GM12878 (cell line): ENCODE results near the gene POU2F3. TPM values are rescaled to one million over a fixed set of nuclear protein-coding genes. Genes with fewer than 3 reads are reported as not detected.

Experiments used
- BRCA1 ChIP-seq: IDR thresholded peaks from 2 replicates; pipeline ENCODE4 v1.6.1; 2011; ENCODE audit warnings: low read depth, low read length, improper control_type of control experiment
- CBX3 ChIP-seq: fragments of 200-600 bp; sonication (generic); IDR thresholded peaks from 2 replicates; pipeline ENCODE4 v1.6.1; 2016; ENCODE audit warnings: low read depth, borderline replicate concordance
- CHD1 ChIP-seq: IDR thresholded peaks from 2 replicates; pipeline ENCODE4 v1.6.1; 2012; ENCODE audit warnings: low read depth, low read length, improper control_type of control experiment
- EP300 ChIP-seq, 2 experiments: fragments of 150-350 bp in 1 of 2; IDR thresholded peaks; 2 replicates each; pipeline ENCODE4 v1.6.1; 2011 to 2012; ENCODE audit warnings: low read depth in 2 of 2, low read length in 2 of 2, borderline replicate concordance in 1 of 2, improper control_type of control experiment in 1 of 2, inconsistent platforms in 1 of 2; ENCODE audit not compliant: control insufficient read depth in 1 of 2
- ETV6 ChIP-seq, 2 experiments: fragments of 450-650 bp in 1 of 2; IDR thresholded peaks in 1 of 2; conservative IDR thresholded peaks in 1 of 2; 2 replicates each; pipeline ENCODE4 v1.6.1; 2014; ENCODE audit warnings: antibody characterized with exemption in 1 of 2, borderline replicate concordance in 1 of 2, low read depth in 1 of 2, mild to moderate bottlenecking in 1 of 2, moderate library complexity in 1 of 2
- LARP7 ChIP-seq: fragments of 450-650 bp; IDR thresholded peaks from 2 replicates; pipeline ENCODE4 v1.6.1; 2017; ENCODE audit warnings: mild to moderate bottlenecking
- MYB ChIP-seq: fragments of 150-350 bp; IDR thresholded peaks from 2 replicates; pipeline ENCODE4 v1.6.1; 2014; ENCODE audit warnings: mild to moderate bottlenecking, low read depth, low read length, borderline replicate concordance
- NR2C2 ChIP-seq: IDR thresholded peaks from 2 replicates; pipeline ENCODE4 v1.6.1; 2011; ENCODE audit warnings: borderline replicate concordance, low read depth; ENCODE audit not compliant: control insufficient read depth, insufficient read length
- PAX8 ChIP-seq: fragments of 450-650 bp; IDR thresholded peaks from 2 replicates; pipeline ENCODE4 v1.6.1; 2017; ENCODE audit warnings: mild to moderate bottlenecking, moderate library complexity
- POU2F2 ChIP-seq: IDR thresholded peaks from 3 replicates; pipeline ENCODE4 v1.6.1; 2011; ENCODE audit warnings: low read depth, mild to moderate bottlenecking, low read length, borderline replicate concordance
- RB1 ChIP-seq: fragments of 450-650 bp; formaldehyde crosslinking; IDR thresholded peaks from 2 replicates; pipeline ENCODE4 v1.6.1; 2017; ENCODE audit warnings: mild to moderate bottlenecking, borderline replicate concordance
- SMC3 ChIP-seq: IDR thresholded peaks from 2 replicates; pipeline ENCODE4 v1.6.1; 2011; ENCODE audit warnings: low read length, improper control_type of control experiment, borderline replicate concordance
- TCF3 ChIP-seq: IDR thresholded peaks from 2 replicates; pipeline ENCODE4 v1.6.1; 2012; ENCODE audit warnings: low read depth, mild to moderate bottlenecking, low read length, borderline replicate concordance; ENCODE audit not compliant: insufficient read depth
- ZNF274 ChIP-seq: IDR thresholded peaks from one replicate; pipeline ENCODE4 v1.8.0; 2011; ENCODE audit not compliant: insufficient read length, insufficient read depth
- ZZZ3 ChIP-seq: IDR thresholded peaks from 2 replicates; pipeline ENCODE4 v1.6.1; 2011; ENCODE audit warnings: low read depth; ENCODE audit not compliant: control insufficient read depth, insufficient read length
- polyA plus RNA-seq, 11 experiments: library from polyadenylated mRNA; depleted of rRNA in 4 of 11; unstranded in 6 of 11; stranded (reverse) in 5 of 11; fragments of >200 nt; fragmentation: Nextera tagmentation in 4 of 11; fragmentation: Illumina TruSeq in 1 of 11; extraction: Ambion mirVana in 4 of 11; extraction: Trizol in 1 of 11; gene quantifications; 1 replicate in 1 of 11; 2 replicates in 10 of 11; pipeline versions ENCODE4 v1.2.1 to v1.2.3, GENCODE V29; 2011 to 2016; ENCODE audit warnings: inconsistent platforms in 2 of 11, missing spikeins in 2 of 11, low read depth in 1 of 11
- total RNA-seq, 4 experiments: library from RNA; depleted of rRNA in 3 of 4; stranded (reverse); fragments of >200 nt in 3 of 4; fragmentation: Illumina TruSeq in 1 of 4; extraction: Trizol in 1 of 4; gene quantifications; 2 replicates each; pipeline versions ENCODE4 v1.2.1 to v1.2.3, GENCODE V29; 2013 to 2021
- TF ChIP-seq, protein P1 (sequence below): fragments of 450-650 bp; IDR thresholded peaks from 2 replicates; pipeline ENCODE4 v1.6.1; 2017; ENCODE audit warnings: mild to moderate bottlenecking, moderate library complexity
- TF ChIP-seq, protein P2 (sequence below): fragments of 450-650 bp; IDR thresholded peaks from 2 replicates; pipeline ENCODE4 v1.6.1; 2018; ENCODE audit warnings: borderline replicate concordance, mild to moderate bottlenecking; ENCODE audit not compliant: partially characterized antibody
- TF ChIP-seq, protein P3 (sequence below): fragments of 450-650 bp; IDR thresholded peaks from 2 replicates; pipeline ENCODE4 v1.6.1; 2017; ENCODE audit warnings: borderline replicate concordance
- TF ChIP-seq, protein P4 (sequence below): IDR thresholded peaks from 2 replicates; pipeline ENCODE4 v1.6.1; 2011; ENCODE audit warnings: borderline replicate concordance, low read depth, mild to moderate bottlenecking, moderate library complexity, low read length; ENCODE audit not compliant: insufficient read depth, poor library complexity, severe bottlenecking

Gene POU2F3
- total and polyA plus RNA-seq, 10 of the 15 experiments (the other 5 are each of a cell fraction or from before 2014, with no cell fraction given): 0.09 to 4.4 (median 0.33) TPM

DNA sequence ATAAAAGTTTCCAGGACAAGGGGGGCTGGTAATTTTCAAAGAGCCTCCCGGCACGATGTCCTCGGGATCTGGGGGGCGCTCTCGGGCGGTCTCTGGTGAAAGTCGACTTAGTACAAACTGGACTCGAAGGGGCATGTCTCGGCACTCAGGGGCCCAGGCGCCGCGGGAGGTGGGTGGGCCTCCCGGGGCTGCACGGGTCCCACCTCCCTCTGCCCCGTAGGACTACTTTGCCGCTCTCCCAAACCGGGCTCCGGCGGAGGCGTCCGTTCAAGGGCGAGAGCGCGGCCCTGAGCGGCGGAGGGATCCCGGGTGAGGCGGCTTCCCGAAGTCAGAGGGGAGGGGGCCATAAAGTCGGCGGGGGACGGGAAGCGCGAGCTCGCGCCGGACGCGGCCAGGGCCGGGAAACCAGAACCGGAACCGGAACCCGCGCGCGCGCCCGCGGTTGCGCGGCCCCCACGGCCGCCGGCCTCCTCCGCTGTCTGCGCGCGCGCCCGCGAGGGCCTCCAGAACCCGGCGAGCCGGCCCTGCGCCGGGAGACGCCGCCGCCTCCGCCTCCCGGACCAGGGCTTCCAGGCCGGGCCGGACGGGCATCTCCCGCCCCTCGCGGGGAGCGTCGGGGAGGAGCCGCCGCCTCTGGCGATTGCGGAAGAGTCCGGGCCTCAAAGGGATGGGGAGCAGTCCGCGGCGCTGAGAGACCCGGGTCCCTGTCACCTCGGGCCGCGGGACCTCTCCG, 96.1 kb downstream of the POU2F3 start, which contains the start of gene ARHGEF12 (continued):
- TF ChIP-seq, protein P1, sequence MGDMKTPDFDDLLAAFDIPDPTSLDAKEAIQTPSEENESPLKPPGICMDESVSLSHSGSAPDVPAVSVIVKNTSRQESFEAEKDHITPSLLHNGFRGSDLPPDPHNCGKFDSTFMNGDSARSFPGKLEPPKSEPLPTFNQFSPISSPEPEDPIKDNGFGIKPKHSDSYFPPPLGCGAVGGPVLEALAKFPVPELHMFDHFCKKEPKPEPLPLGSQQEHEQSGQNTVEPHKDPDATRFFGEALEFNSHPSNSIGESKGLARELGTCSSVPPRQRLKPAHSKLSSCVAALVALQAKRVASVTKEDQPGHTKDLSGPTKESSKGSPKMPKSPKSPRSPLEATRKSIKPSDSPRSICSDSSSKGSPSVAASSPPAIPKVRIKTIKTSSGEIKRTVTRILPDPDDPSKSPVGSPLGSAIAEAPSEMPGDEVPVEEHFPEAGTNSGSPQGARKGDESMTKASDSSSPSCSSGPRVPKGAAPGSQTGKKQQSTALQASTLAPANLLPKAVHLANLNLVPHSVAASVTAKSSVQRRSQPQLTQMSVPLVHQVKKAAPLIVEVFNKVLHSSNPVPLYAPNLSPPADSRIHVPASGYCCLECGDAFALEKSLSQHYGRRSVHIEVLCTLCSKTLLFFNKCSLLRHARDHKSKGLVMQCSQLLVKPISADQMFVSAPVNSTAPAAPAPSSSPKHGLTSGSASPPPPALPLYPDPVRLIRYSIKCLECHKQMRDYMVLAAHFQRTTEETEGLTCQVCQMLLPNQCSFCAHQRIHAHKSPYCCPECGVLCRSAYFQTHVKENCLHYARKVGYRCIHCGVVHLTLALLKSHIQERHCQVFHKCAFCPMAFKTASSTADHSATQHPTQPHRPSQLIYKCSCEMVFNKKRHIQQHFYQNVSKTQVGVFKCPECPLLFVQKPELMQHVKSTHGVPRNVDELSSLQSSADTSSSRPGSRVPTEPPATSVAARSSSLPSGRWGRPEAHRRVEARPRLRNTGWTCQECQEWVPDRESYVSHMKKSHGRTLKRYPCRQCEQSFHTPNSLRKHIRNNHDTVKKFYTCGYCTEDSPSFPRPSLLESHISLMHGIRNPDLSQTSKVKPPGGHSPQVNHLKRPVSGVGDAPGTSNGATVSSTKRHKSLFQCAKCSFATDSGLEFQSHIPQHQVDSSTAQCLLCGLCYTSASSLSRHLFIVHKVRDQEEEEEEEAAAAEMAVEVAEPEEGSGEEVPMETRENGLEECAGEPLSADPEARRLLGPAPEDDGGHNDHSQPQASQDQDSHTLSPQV: no peak
- TF ChIP-seq CHD1: peak; percentile 64; the same call in 1 of the 2 replicates
- TF ChIP-seq POU2F2: no peak
- no peak for TF ChIP-seq ZNF274
- peak; percentile 86 for TF ChIP-seq LARP7
- TF ChIP-seq MYB: no peak
- no peak; the same call in 1 of the 2 replicates for TF ChIP-seq SMC3
- TF ChIP-seq ETV6 (conservative IDR thresholded peaks at IDR 0.05 in 1 of 2, IDR thresholded peaks at IDR 0.05 in 1 of 2; ENCODE audit: borderline replicate concordance in 1 of 2, low read depth in 1 of 2): peak in 1 of 2 experiments; percentile 90; a peak in 2 of 4 replicates
- TF ChIP-seq, protein P2, sequence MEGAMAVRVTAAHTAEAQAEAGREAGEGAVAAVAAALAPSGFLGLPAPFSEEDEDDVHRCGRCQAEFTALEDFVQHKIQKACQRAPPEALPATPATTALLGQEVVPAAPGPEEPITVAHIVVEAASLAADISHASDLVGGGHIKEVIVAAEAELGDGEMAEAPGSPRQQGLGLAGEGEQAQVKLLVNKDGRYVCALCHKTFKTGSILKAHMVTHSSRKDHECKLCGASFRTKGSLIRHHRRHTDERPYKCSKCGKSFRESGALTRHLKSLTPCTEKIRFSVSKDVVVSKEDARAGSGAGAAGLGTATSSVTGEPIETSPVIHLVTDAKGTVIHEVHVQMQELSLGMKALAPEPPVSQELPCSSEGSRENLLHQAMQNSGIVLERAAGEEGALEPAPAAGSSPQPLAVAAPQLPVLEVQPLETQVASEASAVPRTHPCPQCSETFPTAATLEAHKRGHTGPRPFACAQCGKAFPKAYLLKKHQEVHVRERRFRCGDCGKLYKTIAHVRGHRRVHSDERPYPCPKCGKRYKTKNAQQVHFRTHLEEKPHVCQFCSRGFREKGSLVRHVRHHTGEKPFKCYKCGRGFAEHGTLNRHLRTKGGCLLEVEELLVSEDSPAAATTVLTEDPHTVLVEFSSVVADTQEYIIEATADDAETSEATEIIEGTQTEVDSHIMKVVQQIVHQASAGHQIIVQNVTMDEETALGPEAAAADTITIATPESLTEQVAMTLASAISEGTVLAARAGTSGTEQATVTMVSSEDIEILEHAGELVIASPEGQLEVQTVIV: no peak
- TF ChIP-seq, protein P3, sequence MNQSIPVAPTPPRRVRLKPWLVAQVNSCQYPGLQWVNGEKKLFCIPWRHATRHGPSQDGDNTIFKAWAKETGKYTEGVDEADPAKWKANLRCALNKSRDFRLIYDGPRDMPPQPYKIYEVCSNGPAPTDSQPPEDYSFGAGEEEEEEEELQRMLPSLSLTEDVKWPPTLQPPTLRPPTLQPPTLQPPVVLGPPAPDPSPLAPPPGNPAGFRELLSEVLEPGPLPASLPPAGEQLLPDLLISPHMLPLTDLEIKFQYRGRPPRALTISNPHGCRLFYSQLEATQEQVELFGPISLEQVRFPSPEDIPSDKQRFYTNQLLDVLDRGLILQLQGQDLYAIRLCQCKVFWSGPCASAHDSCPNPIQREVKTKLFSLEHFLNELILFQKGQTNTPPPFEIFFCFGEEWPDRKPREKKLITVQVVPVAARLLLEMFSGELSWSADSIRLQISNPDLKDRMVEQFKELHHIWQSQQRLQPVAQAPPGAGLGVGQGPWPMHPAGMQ: no peak
- TF ChIP-seq EP300 (IDR thresholded peaks at IDR 0.05; ENCODE audit: borderline replicate concordance in 1 of 2, control insufficient read depth in 1 of 2, low read depth in 2 of 2, low read length in 2 of 2): peak in 1 of 2 experiments; percentile 43; a peak in 1 of 4 replicates
- TF ChIP-seq ZZZ3: no peak
- TF ChIP-seq NR2C2: no peak
- TF ChIP-seq CBX3: no peak
- TF ChIP-seq BRCA1: no peak
- TF ChIP-seq RB1: peak; percentile 82; the same call in 1 of the 2 replicates
- 0 out of 2 replicates have a peak, but pooled peaks have one; percentile 26 for TF ChIP-seq TCF3
- TF ChIP-seq PAX8: no peak
- TF ChIP-seq, protein P4, sequence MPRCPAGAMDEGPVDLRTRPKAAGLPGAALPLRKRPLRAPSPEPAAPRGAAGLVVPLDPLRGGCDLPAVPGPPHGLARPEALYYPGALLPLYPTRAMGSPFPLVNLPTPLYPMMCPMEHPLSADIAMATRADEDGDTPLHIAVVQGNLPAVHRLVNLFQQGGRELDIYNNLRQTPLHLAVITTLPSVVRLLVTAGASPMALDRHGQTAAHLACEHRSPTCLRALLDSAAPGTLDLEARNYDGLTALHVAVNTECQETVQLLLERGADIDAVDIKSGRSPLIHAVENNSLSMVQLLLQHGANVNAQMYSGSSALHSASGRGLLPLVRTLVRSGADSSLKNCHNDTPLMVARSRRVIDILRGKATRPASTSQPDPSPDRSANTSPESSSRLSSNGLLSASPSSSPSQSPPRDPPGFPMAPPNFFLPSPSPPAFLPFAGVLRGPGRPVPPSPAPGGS: peak; percentile 39
